Neutrophil (primary cell): Measurements from ENCODE around the gene HAUS5.
"Not testable (repeated sequence)": the region's sequence is repeated elsewhere in the genome, so short reads cannot be mapped to it uniquely, and the experiment has no call there.

ENCODE experiments used
- H3K27ac ChIP-seq: fragments of 200-600 bp; sonication (generic); 2 replicates; pipeline ENCODE4 v1.5.1; 2016; ENCODE audit warnings: mild to moderate bottlenecking, moderate library complexity
- H3K27me3 ChIP-seq: fragments of 200-600 bp; sonication (generic); 2 replicates; pipeline ENCODE4 v1.6.0; 2016; ENCODE audit warnings: mild to moderate bottlenecking
- H3K36me3 ChIP-seq: fragments of 200-600 bp; sonication (generic); 2 replicates; pipeline ENCODE4 v1.5.1; 2017
- H3K4me1 ChIP-seq, 2 experiments: fragments of 200-600 bp in 1 of 2; sonication (generic) in 1 of 2; 1 replicate in 1 of 2; 2 replicates in 1 of 2; pipeline versions ENCODE4 v1.5.1 to v1.6.1; 2013 to 2016; ENCODE audit warnings: low read depth in 1 of 2, low read length in 1 of 2, mild to moderate bottlenecking in 1 of 2, moderate library complexity in 1 of 2; ENCODE audit not compliant: control insufficient read depth in 1 of 2, insufficient read depth in 1 of 2
- H3K4me3 ChIP-seq, 2 experiments: fragments of 200-600 bp in 1 of 2; sonication (generic) in 1 of 2; 1 replicate in 1 of 2; 2 replicates in 1 of 2; pipeline ENCODE4 v1.5.1; 2013 to 2016; ENCODE audit warnings: low read depth in 1 of 2, low read length in 1 of 2, mild to moderate bottlenecking in 1 of 2, moderate library complexity in 1 of 2
- H3K9me3 ChIP-seq: fragments of 200-600 bp; sonication (generic); 2 replicates; pipeline ENCODE4 v1.5.1; 2016
- TF ChIP-seq, protein P1 (sequence below): fragments of 200-600 bp; sonication (generic); IDR thresholded peaks from 2 replicates; pipeline ENCODE4 v1.5.1; 2016; ENCODE audit warnings: antibody characterized with exemption

HAUS5 gene

DNA sequence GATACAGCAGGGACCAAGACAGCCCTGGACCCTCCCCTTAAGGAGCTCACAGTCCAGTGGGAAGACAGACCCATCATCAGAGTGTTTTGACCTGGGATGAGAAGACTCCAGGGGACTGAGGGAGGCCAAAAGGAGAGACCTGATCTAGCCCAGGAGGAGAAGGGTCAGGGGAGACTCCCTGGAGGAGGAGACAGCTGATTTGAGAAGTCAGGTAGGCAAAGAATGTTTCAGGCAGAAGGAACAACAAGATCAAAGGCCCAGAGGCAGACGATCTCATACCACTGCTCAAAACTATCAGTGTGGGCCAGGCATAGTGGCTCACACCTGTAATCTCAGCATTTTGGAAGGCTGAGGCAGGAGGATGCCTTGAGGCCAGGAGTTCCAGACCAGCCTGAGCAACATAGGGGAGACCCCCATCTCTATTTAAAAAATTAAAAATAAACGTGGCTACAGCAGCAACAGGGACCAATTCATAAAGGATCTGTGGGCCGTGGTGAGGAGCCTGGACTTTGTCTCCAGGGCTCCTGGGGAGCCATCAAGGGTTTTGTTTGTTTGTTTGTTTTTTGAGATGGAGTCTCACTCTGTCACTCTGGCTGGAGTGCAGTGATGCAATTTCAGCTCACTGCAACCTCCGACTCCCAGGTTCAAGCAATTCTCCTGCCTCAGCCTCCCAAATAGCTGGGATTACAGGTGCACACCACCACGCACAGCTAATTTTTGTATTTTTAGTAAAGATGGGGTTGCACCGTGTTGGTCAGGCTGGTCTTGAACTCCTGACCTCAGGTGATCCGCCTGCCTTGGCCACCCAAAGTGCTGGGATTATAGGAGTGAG, 33.4 kb downstream of the HAUS5 start:
- Histone ChIP-seq H3K27ac (peak overlapping the region; percentile 79), H3K9me3 (no peaks in the 10 kb centered on the region), H3K4me3 (no peak overlapping the region), H3K36me3 (peaks cover 1% of the 10 kb centered on the region), H3K27me3 (peaks cover 20% of the 10 kb centered on the region), H3K4me1 (peaks cover 45 to 54% of the 10 kb centered on the region in 2 experiments)
- TF ChIP-seq, protein P1, sequence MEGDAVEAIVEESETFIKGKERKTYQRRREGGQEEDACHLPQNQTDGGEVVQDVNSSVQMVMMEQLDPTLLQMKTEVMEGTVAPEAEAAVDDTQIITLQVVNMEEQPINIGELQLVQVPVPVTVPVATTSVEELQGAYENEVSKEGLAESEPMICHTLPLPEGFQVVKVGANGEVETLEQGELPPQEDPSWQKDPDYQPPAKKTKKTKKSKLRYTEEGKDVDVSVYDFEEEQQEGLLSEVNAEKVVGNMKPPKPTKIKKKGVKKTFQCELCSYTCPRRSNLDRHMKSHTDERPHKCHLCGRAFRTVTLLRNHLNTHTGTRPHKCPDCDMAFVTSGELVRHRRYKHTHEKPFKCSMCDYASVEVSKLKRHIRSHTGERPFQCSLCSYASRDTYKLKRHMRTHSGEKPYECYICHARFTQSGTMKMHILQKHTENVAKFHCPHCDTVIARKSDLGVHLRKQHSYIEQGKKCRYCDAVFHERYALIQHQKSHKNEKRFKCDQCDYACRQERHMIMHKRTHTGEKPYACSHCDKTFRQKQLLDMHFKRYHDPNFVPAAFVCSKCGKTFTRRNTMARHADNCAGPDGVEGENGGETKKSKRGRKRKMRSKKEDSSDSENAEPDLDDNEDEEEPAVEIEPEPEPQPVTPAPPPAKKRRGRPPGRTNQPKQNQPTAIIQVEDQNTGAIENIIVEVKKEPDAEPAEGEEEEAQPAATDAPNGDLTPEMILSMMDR = no peak

DNA sequence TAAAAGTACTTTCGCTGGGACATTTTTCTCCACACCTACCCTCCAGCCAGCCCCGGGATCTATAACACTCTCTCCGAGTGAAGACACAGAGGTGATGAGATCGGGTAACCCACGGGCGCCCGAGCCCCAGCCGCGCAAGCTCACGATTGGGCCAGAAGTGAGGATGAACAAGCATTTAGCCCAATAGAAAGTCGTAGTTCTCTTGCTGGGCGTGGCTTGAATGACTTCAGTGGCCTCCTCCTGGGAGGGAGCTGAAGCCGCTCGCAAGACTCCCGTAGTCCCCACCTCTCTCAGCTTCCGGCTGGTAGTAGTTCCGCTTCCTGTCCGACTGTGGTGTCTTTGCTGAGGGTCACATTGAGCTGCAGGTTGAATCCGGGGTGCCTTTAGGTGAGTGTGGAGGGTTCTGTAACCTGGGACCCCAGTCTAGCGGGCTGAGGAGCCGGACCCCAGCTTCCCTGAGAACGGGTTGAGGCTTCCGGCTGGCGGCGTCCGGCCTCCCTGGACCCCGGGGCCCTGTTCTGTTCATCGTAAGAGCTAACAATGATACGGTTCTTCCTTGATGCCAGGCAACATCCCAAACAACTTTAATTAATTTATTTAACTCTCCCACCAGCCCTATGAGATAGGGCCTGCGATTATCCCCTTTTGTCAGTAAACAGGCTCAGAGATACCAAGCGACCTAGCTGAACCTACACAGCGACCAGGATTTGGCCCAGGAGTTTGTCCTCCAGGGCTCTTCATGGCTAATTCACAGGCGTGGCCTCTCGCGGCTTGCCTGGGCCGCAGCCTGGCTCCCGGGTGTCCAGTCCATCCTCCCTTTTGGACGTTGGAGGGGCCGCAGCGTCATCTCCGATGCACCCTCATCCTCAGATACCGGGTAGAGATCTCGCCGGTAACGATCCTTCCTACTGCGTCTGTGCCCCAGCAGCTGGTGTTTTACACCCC, 35.8 kb downstream of the HAUS5 start, which contains the start of gene COX6B1:
TSS of gene COX6B1 (plus strand) at position 307 of the 945 bp plus-strand sequence. CDS start 2,921 bp downstream, outside the sequence.
- Histone ChIP-seq H3K9me3 (no peaks in the 10 kb centered on the region), H3K4me1 (peaks cover 40 to 41% of the 10 kb centered on the region in 2 experiments), H3K27ac (peak within 1 kb of the TSS; percentile 84), H3K4me3 (peak within 1 kb of the TSS; percentile 87 to 94), H3K36me3 (peaks cover 22% of the 10 kb centered on the region), H3K27me3 (no peaks in the 10 kb centered on the region)
- TF ChIP-seq, protein P1 = peak; percentile 41

DNA sequence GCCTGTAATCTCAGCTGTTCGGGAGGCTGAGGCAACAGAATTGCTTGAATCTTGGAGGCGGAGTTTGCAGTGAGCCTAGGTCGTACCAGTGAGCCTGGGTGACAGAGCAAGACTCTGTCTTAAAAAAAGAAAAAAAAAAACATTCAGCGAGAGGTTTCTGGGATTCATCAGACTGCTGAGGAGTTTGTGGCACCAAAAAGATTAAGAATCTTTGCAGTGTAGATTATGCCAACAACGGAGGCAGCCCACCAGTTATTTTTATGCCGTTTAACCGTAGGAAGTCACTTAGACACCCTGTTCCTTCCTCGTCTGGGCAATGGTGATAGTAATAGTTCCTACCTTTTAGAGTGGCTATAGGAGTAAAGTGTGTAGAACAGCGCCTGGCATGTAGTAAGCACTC, 38.0 kb downstream of the HAUS5 start:
- H3K4me1 ChIP-seq = peaks cover 23 to 26% of the 10 kb centered on the region in 2 experiments
- TF ChIP-seq, protein P1 = no peak
- no peak overlapping the region for H3K4me3 ChIP-seq
- H3K27ac ChIP-seq = no peak overlapping the region
- no peaks in the 10 kb centered on the region for H3K9me3 ChIP-seq
- H3K27me3 ChIP-seq = no peaks in the 10 kb centered on the region
- peaks cover 45% of the 10 kb centered on the region for H3K36me3 ChIP-seq

DNA sequence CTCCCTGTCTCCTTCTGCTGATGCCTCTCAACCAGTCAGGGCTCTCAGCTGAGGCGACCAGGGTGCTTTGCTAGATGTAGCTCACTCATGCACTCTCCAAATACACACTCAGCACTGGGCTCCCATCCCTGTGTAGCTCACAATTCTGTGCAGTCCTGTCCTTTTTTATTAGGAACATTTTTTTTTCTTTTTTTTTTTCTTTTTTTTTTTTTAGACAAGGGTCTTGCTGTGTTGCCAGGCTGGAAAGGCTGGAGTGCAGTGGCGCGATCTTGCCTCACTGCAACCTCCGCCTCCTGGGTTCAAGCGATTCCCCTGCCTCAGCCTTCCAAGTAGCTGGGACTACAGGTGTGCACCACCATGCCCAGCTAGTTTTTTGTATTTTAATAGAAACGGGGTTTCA, 42.3 kb downstream of the HAUS5 start:
- H3K4me3 ChIP-seq, H3K4me1 ChIP-seq, H3K9me3 ChIP-seq, H3K27me3 ChIP-seq, H3K27ac ChIP-seq: not testable (repeated sequence)
- peaks cover 88% of the 10 kb centered on the region for H3K36me3 ChIP-seq

DNA sequence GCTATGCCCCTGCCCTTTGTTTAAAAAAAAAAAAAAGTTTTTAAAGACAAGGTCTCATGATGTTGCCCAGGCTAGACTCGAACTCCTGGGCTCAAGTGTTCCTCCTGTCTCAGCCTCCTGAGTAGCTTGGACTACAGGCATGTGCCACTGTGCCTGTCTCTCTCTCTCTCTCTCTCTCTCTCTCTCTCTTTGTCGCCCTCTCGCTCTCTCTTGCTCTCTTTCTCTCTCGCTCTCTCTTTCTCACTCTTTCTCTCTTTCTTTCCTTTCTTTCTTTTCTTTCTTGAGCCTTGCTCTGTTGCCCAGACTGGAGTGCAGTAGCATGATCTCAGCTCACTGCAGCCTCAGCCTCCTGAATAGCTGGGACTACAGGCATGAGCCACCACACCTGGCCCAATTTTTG, 43.1 kb downstream of the HAUS5 start:
- TF ChIP-seq, protein P1 = no peak
- H3K36me3 ChIP-seq = peaks cover 96% of the 10 kb centered on the region
- no peaks in the 10 kb centered on the region for H3K27me3 ChIP-seq
- no peaks in the 10 kb centered on the region for H3K9me3 ChIP-seq
- no peak overlapping the region for H3K4me3 ChIP-seq
- peaks cover 3 to 4% of the 10 kb centered on the region in 2 experiments for H3K4me1 ChIP-seq
- no peak overlapping the region for H3K27ac ChIP-seq
